HG02798 (cell line): ENCODE results near the gene OTUD1.

Source experiments
- ATAC-seq: cut with Tn5 transposase; IDR thresholded peaks from one replicate; pipeline ENCODE4 v1.9.1; 2021; ENCODE audit warnings: mild to moderate bottlenecking; ENCODE audit not compliant: unreplicated experiment, poor library complexity

Gene OTUD1

GRCh38 chr10:23419655-23420329 lies 19.1 kb upstream of the OTUD1 start:
- no peak for ATAC-seq

GRCh38 chr10:23421397-23421796 lies 17.5 kb upstream of the OTUD1 start:
- ATAC-seq, result no peak

- ATAC-seq, result no peak
These were observed 16.9 kb upstream of the OTUD1 start for GRCh38 chr10:23422003-23422411.

- no peak for ATAC-seq
These were observed 6.7 kb upstream of the OTUD1 start for GRCh38 chr10:23432166-23432565.

- ATAC-seq, result no peak
These were observed 6.2 kb upstream of the OTUD1 start for GRCh38 chr10:23432639-23433038.

- no peak for ATAC-seq
These were observed 5.2 kb upstream of the OTUD1 start for GRCh38 chr10:23433701-23434100.

GRCh38 chr10:23435378-23435777 lies 3.5 kb upstream of the OTUD1 start:
- no peak for ATAC-seq

- ATAC-seq, result no peak
These were observed 1.9 kb upstream of the OTUD1 start for GRCh38 chr10:23436983-23437382.

GRCh38 chr10:23437963-23438546 lies 820 bp upstream of the OTUD1 start:
- ATAC-seq, result no peak

GRCh38 chr10:23439452-23439960 lies 631 bp downstream of the OTUD1 start:
- peak; percentile 6 for ATAC-seq

GRCh38 chr10:23439961-23440889 lies 1.4 kb downstream of the OTUD1 start:
- peak; percentile 14 for ATAC-seq

GRCh38 chr10:23441251-23441650 lies 2.4 kb downstream of the OTUD1 start:
- no peak for ATAC-seq

GRCh38 chr10:23442936-23443335 lies 4.1 kb downstream of the OTUD1 start:
- no peak for ATAC-seq

GRCh38 chr10:23445591-23445990 lies 6.7 kb downstream of the OTUD1 start:
- no peak for ATAC-seq

GRCh38 chr10:23448323-23448722 lies 9.4 kb downstream of the OTUD1 start:
- ATAC-seq, result no peak

GRCh38 chr10:23448802-23449570 lies 10.1 kb downstream of the OTUD1 start:
- ATAC-seq, result peak; percentile 92

GRCh38 chr10:23452033-23452655 lies 13.3 kb downstream of the OTUD1 start:
- no peak for ATAC-seq

GRCh38 chr10:23453465-23453864 lies 14.6 kb downstream of the OTUD1 start:
- no peak for ATAC-seq

GRCh38 chr10:23457632-23458417 lies 18.9 kb downstream of the OTUD1 start:
- ATAC-seq, result no peak
